HG03039 (cell line): Measurements from ENCODE around the gene PTPRD.

Experiments
- ATAC-seq: cut with Tn5 transposase; IDR thresholded peaks from one replicate; pipeline ENCODE4 v1.9.1; 2021; ENCODE audit warnings: mild to moderate bottlenecking, moderate library complexity; ENCODE audit not compliant: unreplicated experiment

The PTPRD gene

GRCh38 chr9:9670454-9670853 lies 942.3 kb downstream of the PTPRD start:
- no peak for ATAC-seq

GRCh38 chr9:9645006-9645405 lies 967.8 kb downstream of the PTPRD start:
- ATAC-seq = no peak

GRCh38 chr9:9631284-9631683 lies 981.5 kb downstream of the PTPRD start:
- no peak for ATAC-seq

- ATAC-seq = no peak
These were observed 987.6 kb downstream of the PTPRD start for GRCh38 chr9:9625248-9625647.

GRCh38 chr9:9623506-9623905 lies 989.3 kb downstream of the PTPRD start:
- ATAC-seq = no peak

- no peak for ATAC-seq
These were observed 991.4 kb downstream of the PTPRD start for GRCh38 chr9:9621355-9621940.

GRCh38 chr9:9620736-9621135 lies 992.1 kb downstream of the PTPRD start:
- no peak for ATAC-seq

GRCh38 chr9:9615086-9615485 lies 997.7 kb downstream of the PTPRD start:
- ATAC-seq = no peak

GRCh38 chr9:9614607-9615006 lies 998.2 kb downstream of the PTPRD start:
- ATAC-seq = no peak

- no peak for ATAC-seq
These were observed 1000.0 kb downstream of the PTPRD start for GRCh38 chr9:9612755-9613154.

GRCh38 chr9:9612270-9612669 lies 1000.5 kb downstream of the PTPRD start:
- no peak for ATAC-seq

- ATAC-seq = no peak
These were observed 1007.1 kb downstream of the PTPRD start for GRCh38 chr9:9605681-9606080.

GRCh38 chr9:9603345-9603744 lies 1009.5 kb downstream of the PTPRD start:
- ATAC-seq = no peak

- ATAC-seq = no peak
These were observed 1014.1 kb downstream of the PTPRD start for GRCh38 chr9:9598723-9599122.

- ATAC-seq = no peak
These were observed 1020.7 kb downstream of the PTPRD start for GRCh38 chr9:9592104-9592503.

GRCh38 chr9:9585920-9586319 lies 1026.9 kb downstream of the PTPRD start:
- ATAC-seq = no peak

GRCh38 chr9:9574080-9574479 lies 1038.7 kb downstream of the PTPRD start:
- ATAC-seq = no peak

GRCh38 chr9:9565700-9566099 lies 1047.1 kb downstream of the PTPRD start:
- ATAC-seq = no peak

GRCh38 chr9:9563817-9564216 lies 1049.0 kb downstream of the PTPRD start:
- ATAC-seq = no peak

GRCh38 chr9:9560382-9561035 lies 1052.3 kb downstream of the PTPRD start:
- no peak for ATAC-seq

- no peak for ATAC-seq
These were observed 1053.9 kb downstream of the PTPRD start for GRCh38 chr9:9558907-9559306.

GRCh38 chr9:9557804-9558334 lies 1054.9 kb downstream of the PTPRD start:
- no peak for ATAC-seq
